Heart left ventricle (tissue), 16 donors: ENCODE data around the gene ACTL6B. TPM values are rescaled to one million over a fixed set of nuclear protein-coding genes. Genes with fewer than 3 reads are reported as not detected.

Experiments used
- ATAC-seq, 4 donors: fragments of 200-7000 bp; cut with Tn5 transposase; one replicate each; pipeline ENCODE4 v1.9.1; 2020 to 2022; ENCODE audit warnings: moderate library complexity in 4 of 4, mild to moderate bottlenecking in 3 of 4, moderate number of reproducible peaks in 1 of 4
- DNase-seq, 5 donors: peaks; one replicate each; pipeline ENCODE4 v3.0.0-alpha.2; 2020
- H3K27ac ChIP-seq, 12 donors: fragments of 200-600 bp; sonication (generic) in 4 of 12; one replicate each; pipeline versions ENCODE4 v1.5.0 to v1.8.0; 2016 to 2022; ENCODE audit warnings: mild to moderate bottlenecking in 2 of 12
- H3K27me3 ChIP-seq, 9 donors: fragments of 200-600 bp; sonication (generic) in 2 of 9; one replicate each; pipeline versions ENCODE4 v1.5.1 to v1.8.0; 2016 to 2022; ENCODE audit warnings: mild to moderate bottlenecking in 3 of 9
- H3K36me3 ChIP-seq, 9 donors: fragments of 200-600 bp; sonication (generic) in 2 of 9; one replicate each; pipeline versions ENCODE4 v1.5.0 to v1.8.0; 2018 to 2022; ENCODE audit warnings: mild to moderate bottlenecking in 2 of 9
- H3K4me1 ChIP-seq, 12 donors: fragments of 200-600 bp; sonication (generic) in 4 of 12; one replicate each; pipeline versions ENCODE4 v1.5.0 to v1.8.0; 2016 to 2022; ENCODE audit warnings: mild to moderate bottlenecking in 3 of 12
- H3K4me3 ChIP-seq, 12 donors: fragments of 200-600 bp; sonication (generic) in 4 of 12; one replicate each; pipeline versions ENCODE4 v1.5.0 to v1.8.0; 2017 to 2022; ENCODE audit warnings: mild to moderate bottlenecking in 9 of 12, moderate library complexity in 4 of 12
- H3K9me3 ChIP-seq, 12 donors: fragments of 200-600 bp; sonication (generic) in 4 of 12; one replicate each; pipeline versions ENCODE4 v1.5.0 to v1.8.0; 2016 to 2022; ENCODE audit warnings: mild to moderate bottlenecking in 1 of 12
- CTCF ChIP-seq, 12 donors: fragments of 200-600 bp; sonication (generic) in 4 of 12; IDR thresholded peaks; one replicate each; pipeline versions ENCODE4 v1.5.0 to v1.8.0; 2018 to 2022; ENCODE audit warnings: antibody characterized with exemption in 12 of 12, mild to moderate bottlenecking in 5 of 12
- POLR2A ChIP-seq, 2 donors: fragments of 450-650 bp; IDR thresholded peaks; one replicate each; pipeline ENCODE4 v1.6.1; 2017; ENCODE audit warnings: antibody characterized with exemption in 2 of 2, mild to moderate bottlenecking in 2 of 2, moderate library complexity in 2 of 2
- WGBS, 4 donors: extraction: QIAGEN DNeasy Blood & Tissue Kit in 2 of 4; methylation state at CpG; one replicate each; pipeline versions ENCODE4 v1.1.5 to v1.1.7; 2013 to 2018; 5-methylcytosine and 5-hydroxymethylcytosine counted together
- intact Hi-C, 10 donors: fragments of 100-400 bp; cut with DNase I; formaldehyde crosslinking; loops; one replicate each; pipeline versions ENCODE4 v1.11.1 to v1.14.2; 2022
- polyA plus RNA-seq, 2 donors: library from polyadenylated mRNA; stranded (reverse); fragments of 200-250 nt; gene quantifications; one replicate each; pipeline ENCODE4 v1.2.3, GENCODE V29; 2013
- total RNA-seq, 9 donors: library from RNA; depleted of rRNA in 2 of 9; stranded (reverse); fragments of >200 nt in 2 of 9; fragmentation: NEBNext Ultra II Directional in 3 of 9; extraction: Animal tissue kit (Norgen Biotek cat#: 25700) in 3 of 9; gene quantifications; one replicate each; pipeline versions ENCODE4 v1.1.0 to v1.2.4, GENCODE V29; 2016 to 2023
- donor health status: ischemic (EF 13 %, LVEDD 7.1; RV severe dilation, severe dysfunction).
- donor health status: healthy with polysubstance abuse.
- donor health status: DM: no; HTN: yes; CAD: no.
- donor health status: DM: no; HTN: no; CAD: no.
- donor health status: ischemic (EF 25% LVEDD 6.9; RV normal size, moderate dysfunction).
- donor health status: ischemic (EF 25% LVEDD 5.7; RV mildly dilated, moderate dysfunction).
- donor health status: healthy.
- donor health status: DM: yes; HTN: yes; CAD: no.
- donor health status: ischemic (EF 35%, LVEDD 5.7; RV mildly dilated, moderate dysfunction).
- donor health status: nonischemic (EF 11% LVEDD 7.7; RV severe dilation, severe dysfunction).
- donor health status: DM: yes; HTN: yes; CAD: no.
- donor health status: PGD.
- donor health status: ischemic (EF 29% LVEDD 5.4; RV normal size, mild dysfunction).
- donor health status: nonischemic (EF 23%, LVEDD 6.1; RV moderate dilation, normal function).

The ACTL6B gene
- total and polyA plus RNA-seq, 11 donors: not detected

GRCh38 chr7:100696123-100696521, 39.9 kb upstream of the ACTL6B start:
- DNase-seq (peak in 1 of 5 donors; percentile 25), ATAC-seq (no peak)
- H3K4me3 ChIP-seq: no peak overlapping the region
- no peaks in the 10 kb centered on the region for H3K36me3 ChIP-seq
- intact Hi-C loops: loop anchor here in 4 of 10 donors (10.0 kb wide), 2 partner anchors 221 to 231 kb away; partner anchors contain the start of genes SPACDR (in 2 of the 4) and TSC22D4 (in 2 of the 4)
- H3K4me1 ChIP-seq: peaks cover 5 to 31% (median 26%) of the 10 kb centered on the region in 12 donors
- no peak for TF ChIP-seq CTCF (IDR thresholded peaks at IDR 0.05)
- TF ChIP-seq POLR2A (IDR thresholded peaks at IDR 0.05): no peak
- no peaks in the 10 kb centered on the region for H3K9me3 ChIP-seq
- WGBS, 4 donors: 82 to 87% (median 82%) methylated on average over 6 of the region's 6 CpGs
- no peaks in the 10 kb centered on the region for H3K27me3 ChIP-seq
- no peak overlapping the region for H3K27ac ChIP-seq

DNA sequence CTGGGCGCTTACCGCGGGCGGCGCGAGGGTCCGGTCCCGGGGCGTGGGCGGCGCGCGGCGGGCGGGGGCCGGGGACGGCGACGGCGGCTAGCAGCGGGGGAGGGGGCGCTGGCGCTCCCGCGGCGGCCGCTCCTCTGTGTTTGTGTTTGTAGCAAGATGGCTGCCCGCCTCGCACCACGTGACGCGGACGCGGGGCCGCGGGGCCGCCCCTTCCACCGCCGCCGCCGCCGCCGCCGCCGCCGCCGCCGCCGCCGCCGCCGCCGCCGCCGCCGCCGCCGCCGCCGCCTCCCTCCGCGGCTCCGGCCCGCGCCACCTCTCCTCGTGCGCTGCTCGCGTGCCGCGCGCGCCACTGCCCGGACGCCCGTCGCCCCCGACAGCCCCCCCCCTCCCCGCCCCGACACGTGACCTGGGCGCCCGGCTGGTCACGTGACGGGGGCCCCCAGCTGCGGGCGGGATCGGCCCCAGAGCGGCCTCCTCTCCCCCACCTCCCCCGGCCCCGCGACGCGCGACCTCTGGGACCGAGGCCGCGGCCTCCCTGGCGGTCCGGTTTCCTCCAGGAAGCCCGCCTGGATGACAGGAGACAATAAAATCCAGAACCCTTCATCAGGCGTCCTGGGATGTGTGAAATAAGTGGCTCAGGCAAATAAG, 38.0 kb upstream of the ACTL6B start, which contains the start of gene GIGYF1:
TSS of gene GIGYF1 (minus strand) at position 153 of the 648 bp plus-strand sequence. CDS start 6,012 bp downstream, outside the sequence.
- ATAC-seq (peak in 3 of 4 donors; percentile 33 to 54 (median 50)), DNase-seq (peak; percentile 80 to 89 (median 83))
- H3K36me3 ChIP-seq: peaks cover 0 to 2% (median 0%) of the 10 kb centered on the region in 9 donors
- H3K27ac ChIP-seq: peak within 1 kb of the TSS; percentile 3 to 90 (median 78)
- H3K27me3 ChIP-seq: no peaks in the 10 kb centered on the region
- intact Hi-C loops: loop anchor here (5.0 to 10.0 kb wide), 9 partner anchors 82 to 229 kb away; partner anchors contain the start of genes MOSPD3 (in 3 of the 10), SPACDR (in 2 of the 10), TSC22D4 (in 2 of the 10) and FBXO24 (in 1 of the 10)
- WGBS, 4 donors: 0 to 11% (median 1%) methylated on average over 2 to 88 of the region's 102 CpGs
- peak within 1 kb of the TSS; percentile 74 to 100 (median 91) for H3K4me3 ChIP-seq
- H3K9me3 ChIP-seq: no peaks in the 10 kb centered on the region
- peaks cover 5 to 50% (median 43%) of the 10 kb centered on the region in 12 donors for H3K4me1 ChIP-seq
- no peak for TF ChIP-seq CTCF (IDR thresholded peaks at IDR 0.05)
- TF ChIP-seq POLR2A (IDR thresholded peaks at IDR 0.05): no peak

- Histone ChIP-seq H3K4me1 (peaks cover 5 to 56% (median 46%) of the 10 kb centered on the region in 12 donors), H3K27ac (peak overlapping the region; percentile 3 to 90 (median 78)), H3K36me3 (peaks cover 0 to 9% (median 3%) of the 10 kb centered on the region in 9 donors), H3K27me3 (no peaks in the 10 kb centered on the region), H3K9me3 (no peaks in the 10 kb centered on the region), H3K4me3 (peak overlapping the region; percentile 74 to 100 (median 91))
- peak in 1 of 5 donors; percentile 60 for DNase-seq
- intact Hi-C loops: loop anchor here (2.0 to 10.0 kb wide), 11 partner anchors 13 to 229 kb away; partner anchors contain the start of genes MOSPD3 (in 3 of the 10), SPACDR (in 2 of the 10), TSC22D4 (in 2 of the 10) and FBXO24 (in 1 of the 10)
- WGBS, 4 donors: 0 to 1% (median 1%) methylated on average over 22 to 81 of the region's 81 CpGs
- TF ChIP-seq CTCF (IDR thresholded peaks at IDR 0.05) (no peak), POLR2A (IDR thresholded peaks at IDR 0.05) (no peak)
- ATAC-seq: peak in 3 of 4 donors; percentile 4 to 14 (median 4)
Observed at GRCh38 chr7:100693312-100694097, 37.3 kb upstream of the ACTL6B start.
